HepG2 (cell line): ENCODE results near the gene CHFR. TPM values are rescaled to one million over a fixed set of nuclear protein-coding genes. Genes with fewer than 3 reads are reported as not detected.
A peak's percentile ranks its signal among the peaks of the same experiment; 100 is the strongest.

Source experiments
- ATF4 ChIP-seq, 2 experiments: fragments of 450-650 bp in 1 of 2; sonication (generic) in 1 of 2; formaldehyde crosslinking; IDR thresholded peaks; 2 replicates each; pipeline versions ENCODE4 v1.5.0 to v1.8.0; 2020 to 2022; ENCODE audit warnings: mild to moderate bottlenecking in 1 of 2, missing genetic modification reagents in 1 of 2
- CBFB ChIP-seq: sonication (generic); formaldehyde crosslinking; IDR thresholded peaks from 2 replicates; pipeline ENCODE4 v1.4.0; 2020; ENCODE audit warnings: missing genetic modification reagents
- CC2D1A ChIP-seq: sonication (generic); formaldehyde crosslinking; IDR thresholded peaks from 2 replicates; pipeline ENCODE4 v1.8.1; 2023; ENCODE audit warnings: mild to moderate bottlenecking, missing genetic modification reagents
- CHD2 ChIP-seq: IDR thresholded peaks from 2 replicates; pipeline ENCODE4 v1.6.1; 2011; ENCODE audit warnings: low read depth, low read length, improper control_type of control experiment
- FOXK2 ChIP-seq: fragments of 450-650 bp; IDR thresholded peaks from 2 replicates; pipeline ENCODE4 v1.6.1; 2016
- HHEX ChIP-seq: IDR thresholded peaks from 2 replicates; pipeline ENCODE4 v1.6.1; 2016; ENCODE audit warnings: control low read depth
- HINFP ChIP-seq: sonication (generic); formaldehyde crosslinking; IDR thresholded peaks from 2 replicates; pipeline ENCODE4 v1.4.0; 2020; ENCODE audit warnings: low read depth, mild to moderate bottlenecking, missing genetic modification reagents
- HMG20A ChIP-seq: IDR thresholded peaks from 2 replicates; pipeline ENCODE4 v1.6.1; 2016; ENCODE audit warnings: borderline replicate concordance
- HMGXB4 ChIP-seq, 2 experiments: sonication (generic) in 1 of 2; formaldehyde crosslinking in 1 of 2; IDR thresholded peaks; 2 replicates each; pipeline versions ENCODE4 v1.4.0 to v1.6.1; 2018 to 2020; ENCODE audit warnings: missing genetic modification reagents in 2 of 2, borderline replicate concordance in 1 of 2, low read depth in 1 of 2, mild to moderate bottlenecking in 1 of 2, missing biosample characterization in 1 of 2
- KDM5A ChIP-seq: fragments of 200-600 bp; sonication (generic); IDR thresholded peaks from 2 replicates; pipeline ENCODE4 v1.7.0; 2018; ENCODE audit warnings: antibody characterized with exemption, mild to moderate bottlenecking, low read length, borderline replicate concordance
- NKX3-1 ChIP-seq: sonication (generic); formaldehyde crosslinking; IDR thresholded peaks from 2 replicates; pipeline ENCODE4 v1.5.0; 2020; ENCODE audit warnings: missing genetic modification reagents
- NR1H2 ChIP-seq: sonication (generic); formaldehyde crosslinking; IDR thresholded peaks from 2 replicates; pipeline ENCODE4 v1.8.1; 2022; ENCODE audit warnings: low read depth, missing genetic modification reagents, borderline replicate concordance
- PAX8 ChIP-seq: sonication (generic); formaldehyde crosslinking; IDR thresholded peaks from 2 replicates; pipeline ENCODE4 v1.8.0; 2022; ENCODE audit warnings: mild to moderate bottlenecking, missing genetic modification reagents, borderline replicate concordance
- RBM22 ChIP-seq: fragments of 200-400 bp; formaldehyde crosslinking; optimal IDR thresholded peaks from 2 replicates; pipeline ENCODE3; 2017; ENCODE audit warnings: mild to moderate bottlenecking, low read length, moderate library complexity
- REPIN1 ChIP-seq: sonication (generic); formaldehyde crosslinking; IDR thresholded peaks from 2 replicates; pipeline ENCODE4 v1.8.0; 2022; ENCODE audit warnings: missing genetic modification reagents, low read depth, mild to moderate bottlenecking, borderline replicate concordance
- ZEB1 ChIP-seq: IDR thresholded peaks from 2 replicates; pipeline ENCODE4 v1.6.1; 2012; ENCODE audit warnings: mild to moderate bottlenecking, low read depth, inconsistent platforms; ENCODE audit not compliant: insufficient replicate concordance
- ZNF337 ChIP-seq: sonication (generic); formaldehyde crosslinking; IDR thresholded peaks from 2 replicates; pipeline ENCODE4 v1.5.1; 2020; ENCODE audit warnings: missing genetic modification reagents, low read depth, mild to moderate bottlenecking, borderline replicate concordance
- ZNF570 ChIP-seq: sonication (generic); formaldehyde crosslinking; IDR thresholded peaks from 2 replicates; pipeline ENCODE4 v1.4.0; 2020; ENCODE audit warnings: mild to moderate bottlenecking, missing genetic modification reagents, borderline replicate concordance
- ZSCAN20 ChIP-seq: sonication (generic); formaldehyde crosslinking; IDR thresholded peaks from 2 replicates; pipeline ENCODE4 v1.4.0; 2020; ENCODE audit warnings: missing genetic modification reagents, mild to moderate bottlenecking, borderline replicate concordance
- polyA plus RNA-seq, 8 experiments: library from polyadenylated mRNA; depleted of rRNA in 3 of 8; stranded (reverse) in 7 of 8; unstranded in 1 of 8; fragments of >200 nt; fragmentation: Illumina TruSeq in 4 of 8; extraction: Trizol in 4 of 8; gene quantifications; 2 replicates each; pipeline versions ENCODE4 v1.2.1 to v1.2.3, GENCODE V29; 2011 to 2016; ENCODE audit warnings: low read depth in 4 of 8, missing spikeins in 1 of 8, mixed read lengths in 1 of 8; ENCODE audit not compliant: insufficient read depth in 1 of 8
- total RNA-seq, 5 experiments: library from RNA; depleted of rRNA; stranded (reverse); fragments of >200 nt; fragmentation: Illumina TruSeq; extraction: Trizol; gene quantifications; 2 replicates each; pipeline ENCODE4 v1.2.3, GENCODE V29; 2016; ENCODE audit warnings: low read depth in 1 of 5
- TF ChIP-seq, protein P1 (sequence below): sonication (generic); formaldehyde crosslinking; IDR thresholded peaks from 2 replicates; pipeline ENCODE4 v1.8.1; 2023; ENCODE audit warnings: mild to moderate bottlenecking, inconsistent platforms, moderate library complexity, missing genetic modification reagents, borderline replicate concordance
- TF ChIP-seq, protein P2 (sequence below): sonication (generic); formaldehyde crosslinking; IDR thresholded peaks from 2 replicates; pipeline ENCODE4 v1.9.0; 2021; ENCODE audit warnings: missing genetic modification reagents, borderline replicate concordance

CHFR gene
- total and polyA plus RNA-seq, 2 of the 13 experiments (the other 11 are each of a cell fraction or from before 2014, with no cell fraction given), result 21.4 to 21.5 TPM

DNA sequence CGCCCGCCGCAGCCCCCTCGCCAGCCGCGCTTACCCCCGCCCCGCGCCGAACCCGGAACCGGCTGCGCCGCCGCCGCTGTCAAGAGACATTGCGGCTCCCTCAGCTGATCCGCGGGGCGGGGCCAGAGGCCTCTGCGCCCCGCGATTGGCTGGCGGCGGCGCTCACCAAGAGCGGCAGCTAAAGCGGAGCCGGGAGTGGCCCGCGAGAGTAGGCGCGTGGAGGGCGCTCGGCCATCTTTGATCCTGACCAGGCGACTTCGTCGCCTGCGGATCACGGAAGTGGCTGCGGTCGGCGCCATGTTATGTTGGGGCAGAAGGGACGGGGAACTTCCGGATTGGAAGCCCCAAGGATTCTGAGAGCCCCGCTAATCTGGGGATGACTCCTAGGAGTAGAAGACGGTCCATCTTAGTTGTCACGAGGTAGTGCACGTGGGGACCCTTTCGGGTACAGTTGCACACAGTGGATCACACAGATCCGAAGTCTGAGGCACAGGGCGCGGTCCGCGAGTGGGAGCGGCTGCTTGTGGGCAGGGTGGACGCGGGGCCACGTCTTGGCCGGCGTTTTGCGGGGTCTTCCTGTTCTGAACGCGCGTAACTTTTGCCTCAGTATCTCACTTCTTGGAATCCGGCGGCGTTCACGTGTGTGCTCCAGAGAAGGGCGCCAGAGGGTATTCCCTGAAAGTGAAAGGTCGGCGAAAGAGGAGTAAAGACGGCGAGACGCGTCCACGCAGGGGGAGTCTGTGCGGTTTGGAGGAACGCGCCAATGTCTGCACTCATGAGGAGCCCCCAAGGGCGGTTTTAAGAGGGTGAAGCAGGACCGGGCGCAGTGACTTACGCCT lies at the start of gene CHFR (continued):
- 0 out of 2 replicates have a peak, but pooled peaks have one; percentile 39 for TF ChIP-seq NR1H2
- TF ChIP-seq, protein P1, sequence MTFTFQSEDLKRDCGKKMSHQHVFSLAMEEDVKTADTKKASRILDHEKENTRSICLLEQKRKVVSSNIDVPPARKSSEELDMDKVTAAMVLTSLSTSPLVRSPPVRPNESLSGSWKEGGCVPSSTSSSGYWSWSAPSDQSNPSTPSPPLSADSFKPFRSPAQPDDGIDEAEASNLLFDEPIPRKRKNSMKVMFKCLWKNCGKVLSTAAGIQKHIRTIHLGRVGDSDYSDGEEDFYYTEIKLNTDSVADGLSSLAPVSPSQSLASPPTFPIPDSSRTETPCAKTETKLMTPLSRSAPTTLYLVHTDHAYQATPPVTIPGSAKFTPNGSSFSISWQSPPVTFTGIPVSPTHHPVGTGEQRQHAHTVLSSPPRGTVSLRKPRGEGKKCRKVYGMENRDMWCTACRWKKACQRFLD, result no peak; the same call in 1 of the 2 replicates
- TF ChIP-seq PAX8 (CRISPR knock-in tag), result no peak
- peak; percentile 27; the same call in 1 of the 2 replicates for TF ChIP-seq REPIN1 (CRISPR knock-in tag)
- TF ChIP-seq HMG20A (CRISPR knock-in tag), result no peak
- peak; percentile 81; the same call in 1 of the 2 replicates for TF ChIP-seq ZSCAN20
- TF ChIP-seq, protein P2, sequence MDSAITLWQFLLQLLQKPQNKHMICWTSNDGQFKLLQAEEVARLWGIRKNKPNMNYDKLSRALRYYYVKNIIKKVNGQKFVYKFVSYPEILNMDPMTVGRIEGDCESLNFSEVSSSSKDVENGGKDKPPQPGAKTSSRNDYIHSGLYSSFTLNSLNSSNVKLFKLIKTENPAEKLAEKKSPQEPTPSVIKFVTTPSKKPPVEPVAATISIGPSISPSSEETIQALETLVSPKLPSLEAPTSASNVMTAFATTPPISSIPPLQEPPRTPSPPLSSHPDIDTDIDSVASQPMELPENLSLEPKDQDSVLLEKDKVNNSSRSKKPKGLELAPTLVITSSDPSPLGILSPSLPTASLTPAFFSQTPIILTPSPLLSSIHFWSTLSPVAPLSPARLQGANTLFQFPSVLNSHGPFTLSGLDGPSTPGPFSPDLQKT, result no peak
- TF ChIP-seq CC2D1A, result no peak
- no peak for TF ChIP-seq NKX3-1
- no peak for TF ChIP-seq ATF4 (CRISPR knock-in tag; IDR thresholded peaks at IDR 0.05)
- no peak for TF ChIP-seq RBM22
- TF ChIP-seq HINFP (CRISPR knock-in tag), result peak; percentile 82
- peak; percentile 51 to 61; a peak in 3 of 4 replicates for TF ChIP-seq HMGXB4 (CRISPR knock-in tag; IDR thresholded peaks at IDR 0.05; ENCODE audit: borderline replicate concordance in 1 of 2, low read depth in 1 of 2)
- TF ChIP-seq KDM5A, result no peak; the same call in 1 of the 2 replicates
- no peak for TF ChIP-seq ZNF570
- no peak for TF ChIP-seq HHEX
- no peak for TF ChIP-seq FOXK2
- TF ChIP-seq ZEB1, result no peak
- peak; percentile 92 for TF ChIP-seq CBFB
- peak; percentile 91 for TF ChIP-seq CHD2
- 0 out of 2 replicates have a peak, but pooled peaks have one; percentile 51 for TF ChIP-seq ZNF337
